HG03039 (cell line): Measurements from ENCODE around the gene EGR2.

Source experiments
- ATAC-seq: cut with Tn5 transposase; IDR thresholded peaks from one replicate; pipeline ENCODE4 v1.9.1; 2021; ENCODE audit warnings: mild to moderate bottlenecking, moderate library complexity; ENCODE audit not compliant: unreplicated experiment

EGR2 gene

GRCh38 chr10:62818426-62819011 is 2.4 kb upstream of the EGR2 start:
- ATAC-seq = no peak

GRCh38 chr10:62817766-62818425 is 1.7 kb upstream of the EGR2 start:
- peak; percentile 25 for ATAC-seq

GRCh38 chr10:62817121-62817765 is 1.1 kb upstream of the EGR2 start:
- ATAC-seq = peak; percentile 3

- ATAC-seq = no peak
Observed at GRCh38 chr10:62816076-62816330, 163 bp downstream of the EGR2 start.

- no peak for ATAC-seq
Observed at GRCh38 chr10:62815381-62816075, 638 bp downstream of the EGR2 start.

GRCh38 chr10:62814756-62815380 is 1.3 kb downstream of the EGR2 start:
- no peak for ATAC-seq

- no peak for ATAC-seq
Observed at GRCh38 chr10:62813981-62814380, 2.2 kb downstream of the EGR2 start.

GRCh38 chr10:62813453-62813852 is 2.7 kb downstream of the EGR2 start:
- no peak for ATAC-seq

GRCh38 chr10:62812672-62813439 is 3.3 kb downstream of the EGR2 start:
- ATAC-seq = no peak

GRCh38 chr10:62811159-62811875 is 4.8 kb downstream of the EGR2 start:
- ATAC-seq = peak; percentile 34

- ATAC-seq = no peak
Observed at GRCh38 chr10:62810156-62810902, 5.8 kb downstream of the EGR2 start.

- no peak for ATAC-seq
Observed at GRCh38 chr10:62806251-62806650, 9.9 kb downstream of the EGR2 start.

GRCh38 chr10:62805231-62806099 is 10.7 kb downstream of the EGR2 start:
- ATAC-seq = peak; percentile 4

- peak; percentile 85 for ATAC-seq
Observed at GRCh38 chr10:62804356-62805230, 11.6 kb downstream of the EGR2 start, which contains the start of gene ADO. Gene ADO, plus strand, starts transcription at chr10:62804720. Its CDS starts 340 bp downstream, at chr10:62805060.

GRCh38 chr10:62803724-62804355 is 12.3 kb downstream of the EGR2 start:
- no peak for ATAC-seq

- ATAC-seq = no peak
Observed at GRCh38 chr10:62801871-62802270, 14.3 kb downstream of the EGR2 start.

- ATAC-seq = no peak
Observed at GRCh38 chr10:62796896-62797295, 19.3 kb downstream of the EGR2 start.
